Esophagus muscularis mucosa (tissue), 3 donors: ENCODE results near the gene PRRC2B.

Experiments used
- POLR2A ChIP-seq: fragments of 450-650 bp; IDR thresholded peaks from one replicate; pipeline ENCODE4 v1.6.1; 2017; ENCODE audit warnings: antibody characterized with exemption, moderate library complexity, mild to moderate bottlenecking, low read depth
- TF ChIP-seq, protein P1 (sequence below), 3 experiments: fragments of 200-600 bp in 2 of 3; fragments of 450-650 bp in 1 of 3; sonication (generic) in 2 of 3; IDR thresholded peaks; one replicate each; pipeline ENCODE4 v1.5.1; 2017 to 2019; ENCODE audit warnings: antibody characterized with exemption in 3 of 3, mild to moderate bottlenecking in 2 of 3, moderate library complexity in 1 of 3

DNA sequence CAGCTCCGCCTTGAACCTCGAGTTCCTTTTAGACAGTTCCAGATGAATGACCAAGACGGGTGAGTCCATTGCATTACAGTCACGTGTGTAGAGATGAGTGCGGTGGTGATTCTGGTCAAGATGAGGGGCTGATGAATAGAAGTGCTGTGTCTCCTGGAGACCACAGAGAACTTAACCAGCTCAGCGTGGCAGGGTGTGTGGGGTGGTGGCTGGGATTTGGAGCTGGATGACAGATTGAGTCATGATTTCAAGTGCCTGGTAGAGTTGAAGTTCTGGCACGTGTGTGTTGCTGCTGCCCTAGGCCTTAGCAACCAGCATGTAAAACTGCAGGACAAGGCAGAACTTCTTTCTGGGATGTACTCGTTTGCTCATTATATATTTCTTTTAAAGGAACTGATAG lies 53.3 kb downstream of the PRRC2B start:
- no peak for TF ChIP-seq POLR2A
- TF ChIP-seq, protein P1, sequence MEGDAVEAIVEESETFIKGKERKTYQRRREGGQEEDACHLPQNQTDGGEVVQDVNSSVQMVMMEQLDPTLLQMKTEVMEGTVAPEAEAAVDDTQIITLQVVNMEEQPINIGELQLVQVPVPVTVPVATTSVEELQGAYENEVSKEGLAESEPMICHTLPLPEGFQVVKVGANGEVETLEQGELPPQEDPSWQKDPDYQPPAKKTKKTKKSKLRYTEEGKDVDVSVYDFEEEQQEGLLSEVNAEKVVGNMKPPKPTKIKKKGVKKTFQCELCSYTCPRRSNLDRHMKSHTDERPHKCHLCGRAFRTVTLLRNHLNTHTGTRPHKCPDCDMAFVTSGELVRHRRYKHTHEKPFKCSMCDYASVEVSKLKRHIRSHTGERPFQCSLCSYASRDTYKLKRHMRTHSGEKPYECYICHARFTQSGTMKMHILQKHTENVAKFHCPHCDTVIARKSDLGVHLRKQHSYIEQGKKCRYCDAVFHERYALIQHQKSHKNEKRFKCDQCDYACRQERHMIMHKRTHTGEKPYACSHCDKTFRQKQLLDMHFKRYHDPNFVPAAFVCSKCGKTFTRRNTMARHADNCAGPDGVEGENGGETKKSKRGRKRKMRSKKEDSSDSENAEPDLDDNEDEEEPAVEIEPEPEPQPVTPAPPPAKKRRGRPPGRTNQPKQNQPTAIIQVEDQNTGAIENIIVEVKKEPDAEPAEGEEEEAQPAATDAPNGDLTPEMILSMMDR (IDR thresholded peaks at IDR 0.05), result no peak
